GM21390 (cell line): Measurements from ENCODE around the gene USP32.

Experiments used
- ATAC-seq: cut with Tn5 transposase; IDR thresholded peaks from one replicate; pipeline ENCODE4 v1.9.1; 2021; ENCODE audit not compliant: unreplicated experiment

The USP32 gene

DNA sequence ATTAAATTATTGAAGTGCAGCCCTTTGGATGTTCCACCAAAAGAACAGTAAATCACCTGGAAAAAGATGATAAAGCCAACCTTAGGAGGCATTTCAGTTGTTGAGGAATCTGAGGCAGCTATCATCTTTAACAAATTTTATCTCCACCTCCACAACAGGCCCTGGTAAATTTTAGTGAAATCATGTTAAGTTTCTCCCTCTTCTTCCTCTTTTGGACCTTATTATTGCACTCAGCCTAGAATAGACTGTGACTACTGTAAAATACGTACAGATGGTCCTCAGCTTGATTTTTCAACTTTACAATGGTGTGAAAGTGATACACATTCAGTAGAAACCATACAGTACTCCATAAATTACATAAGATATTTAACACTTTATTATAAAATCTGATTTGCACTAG lies 90.3 kb downstream of the USP32 start:
- ATAC-seq = no peak

DNA sequence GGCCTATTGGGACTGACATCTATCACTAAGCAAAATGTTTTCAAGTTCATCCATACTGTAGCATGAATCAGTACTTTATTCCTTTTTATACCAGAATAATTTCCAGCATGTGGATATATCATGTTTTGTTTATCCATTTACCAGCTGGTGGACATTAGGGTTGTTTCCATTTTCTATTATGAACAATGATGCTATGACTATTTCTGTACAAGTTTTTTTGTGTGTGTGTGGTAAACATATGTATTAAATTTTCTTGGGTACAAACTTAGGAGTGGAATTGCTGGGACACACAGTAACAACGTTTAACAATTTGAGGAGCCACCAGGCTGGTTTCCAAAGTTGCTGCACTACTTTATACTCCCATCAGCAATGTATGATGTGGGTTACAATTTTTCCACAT lies 91.0 kb downstream of the USP32 start:
- no peak for ATAC-seq

DNA sequence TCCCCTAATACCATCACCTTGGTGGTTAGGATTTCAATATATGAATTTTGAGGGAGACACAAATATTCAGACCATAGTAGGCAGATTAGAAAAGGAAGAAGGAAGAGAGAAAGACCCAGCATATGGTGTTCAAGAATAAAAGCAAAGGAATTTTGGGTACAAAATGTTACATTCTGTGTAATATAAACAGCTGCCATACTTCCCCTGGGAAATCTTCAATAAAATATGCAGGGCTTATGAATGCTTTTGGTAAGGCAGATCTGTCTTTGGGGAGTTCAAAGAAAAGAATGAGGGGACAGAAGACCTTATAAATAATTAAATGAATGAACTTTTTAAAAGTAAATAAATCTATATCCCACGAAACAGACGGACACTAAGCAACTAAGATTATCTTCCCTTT lies 91.9 kb downstream of the USP32 start:
- no peak for ATAC-seq

DNA sequence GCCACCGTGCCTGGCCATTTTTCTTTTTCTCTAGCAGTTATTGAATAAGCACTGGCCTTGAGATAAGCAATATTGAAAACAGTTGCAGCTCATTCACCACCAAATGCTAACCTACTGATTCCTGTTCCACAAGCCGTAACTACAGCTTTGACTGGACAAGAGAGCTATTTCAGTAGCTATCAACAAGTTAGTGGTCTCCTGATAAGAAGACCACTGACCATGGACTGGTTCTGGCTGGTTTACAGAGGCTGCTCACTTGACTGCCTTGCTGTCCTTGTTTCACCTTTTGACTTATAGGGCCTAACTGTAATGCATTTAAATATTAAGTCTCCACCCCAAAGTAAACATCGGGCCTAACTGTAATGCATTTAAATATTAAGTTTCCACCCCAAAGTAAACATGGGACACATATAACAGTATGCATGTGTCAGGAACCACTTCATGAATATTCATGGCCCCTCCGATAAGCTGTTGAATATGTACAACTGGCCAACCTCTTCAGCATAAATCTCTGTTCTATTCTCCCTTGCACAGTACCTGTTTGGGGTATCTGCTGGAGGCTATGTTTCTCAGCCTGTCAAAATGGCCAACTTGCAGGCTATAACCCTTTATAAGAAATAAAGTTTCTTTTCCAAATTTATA lies 94.1 kb downstream of the USP32 start:
- no peak for ATAC-seq

DNA sequence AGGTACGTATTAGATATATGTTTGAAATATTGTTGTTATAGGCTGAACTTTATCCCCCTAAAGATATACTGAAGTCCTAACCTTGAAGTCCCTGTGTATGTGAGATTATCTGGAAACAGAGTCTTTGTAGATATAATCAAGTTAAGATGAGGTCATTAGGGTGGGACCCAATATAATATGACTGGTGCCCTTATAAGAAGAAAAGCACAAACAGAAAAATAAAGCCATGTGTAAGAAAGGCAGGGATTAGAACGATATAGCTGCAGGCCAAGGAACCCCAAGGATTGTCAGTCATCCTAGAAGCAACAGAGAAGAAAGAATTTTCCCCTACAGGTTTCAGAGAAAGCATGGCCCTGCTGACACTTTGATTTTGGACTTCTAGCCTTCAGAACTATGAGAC lies 95.8 kb downstream of the USP32 start:
- ATAC-seq = no peak

DNA sequence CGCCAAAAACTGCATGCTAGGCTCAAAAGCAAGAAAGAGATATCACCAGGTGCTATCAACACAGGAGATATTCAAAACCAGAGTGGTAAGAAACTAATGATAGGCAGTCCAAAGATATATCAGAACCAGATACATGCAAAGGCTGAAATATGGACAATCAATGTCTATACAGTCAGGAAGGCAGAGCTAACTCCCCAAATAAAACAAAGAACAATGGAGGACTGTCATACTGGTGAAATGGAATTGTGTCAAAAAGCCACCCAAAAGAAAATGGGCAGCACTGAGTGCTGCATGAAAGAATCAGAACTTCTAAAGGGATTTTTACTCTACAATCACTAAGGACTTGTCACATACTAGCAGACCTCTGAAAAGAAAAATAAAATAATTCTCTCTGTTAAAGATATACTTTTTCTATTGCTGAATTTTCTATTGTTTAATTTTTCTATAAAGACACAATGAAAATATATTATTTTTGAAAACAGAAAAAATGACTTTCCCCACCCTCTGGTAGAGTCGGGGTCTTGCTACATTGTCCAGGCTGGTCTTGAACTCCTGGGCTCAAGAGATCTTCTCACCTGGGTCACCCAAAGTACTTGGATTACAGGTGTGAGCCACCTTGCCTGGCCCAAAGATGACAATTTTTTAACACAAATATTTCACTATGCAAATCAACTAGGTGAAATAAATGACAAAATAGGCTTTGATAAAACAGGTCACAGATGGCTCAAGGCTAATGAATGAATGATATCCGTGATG lies 98.2 kb downstream of the USP32 start:
- no peak for ATAC-seq

DNA sequence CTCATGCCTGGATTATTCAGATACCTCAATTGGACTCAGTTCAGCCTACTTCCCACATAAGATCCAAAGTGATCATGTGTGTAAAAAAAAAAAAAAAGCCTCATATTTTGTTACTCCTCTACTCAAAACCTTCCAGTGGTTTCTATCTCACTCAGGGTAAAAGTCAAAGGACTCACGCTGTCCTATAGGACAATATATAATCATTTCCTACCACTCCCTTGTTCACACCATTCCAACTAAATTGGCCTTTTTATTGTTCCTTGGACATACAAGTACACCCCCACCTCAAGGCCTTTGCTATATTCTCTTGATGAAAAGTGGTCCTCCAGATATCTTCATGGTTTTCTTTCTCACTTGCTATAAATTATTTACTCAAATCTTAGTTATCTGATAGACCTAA lies 99.2 kb downstream of the USP32 start:
- no peak for ATAC-seq

DNA sequence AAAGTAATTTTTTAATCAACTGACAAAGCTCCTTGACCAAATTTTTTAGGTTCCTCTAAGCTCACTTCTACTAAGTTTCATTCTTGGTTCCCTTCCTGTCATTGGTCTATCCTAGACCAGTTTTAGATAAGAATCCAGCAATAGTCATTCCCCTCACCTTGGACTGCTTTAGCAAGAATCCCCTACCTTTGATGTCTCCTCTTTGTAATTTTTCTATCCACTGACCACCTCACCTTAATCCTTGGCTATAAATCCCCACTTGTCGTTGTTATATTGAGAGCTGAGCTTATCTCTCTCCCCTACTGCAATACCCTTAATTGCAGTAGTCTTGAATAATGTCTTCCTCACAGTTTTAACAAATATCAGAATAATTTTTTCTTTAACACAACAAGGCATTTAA lies 107.2 kb downstream of the USP32 start:
- ATAC-seq = no peak

DNA sequence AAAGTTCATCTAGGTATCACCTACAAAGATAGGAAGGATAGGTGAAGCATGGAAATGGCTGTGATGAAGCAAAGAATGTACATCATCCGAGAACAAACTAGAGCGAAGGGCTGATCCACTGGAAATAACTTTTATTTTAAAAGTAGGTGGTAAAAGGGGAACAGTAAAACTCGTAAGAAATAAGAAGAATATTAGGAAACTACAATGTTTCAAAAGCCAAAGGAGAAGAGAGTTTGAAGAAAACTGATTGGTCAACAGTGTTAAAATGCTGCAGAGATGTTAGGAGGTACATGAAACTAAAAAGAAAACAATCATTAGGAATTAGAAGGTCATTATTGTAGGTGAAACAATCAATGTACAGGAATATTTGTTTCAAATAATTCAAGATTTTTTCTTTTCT lies 108.1 kb downstream of the USP32 start:
- ATAC-seq = no peak

DNA sequence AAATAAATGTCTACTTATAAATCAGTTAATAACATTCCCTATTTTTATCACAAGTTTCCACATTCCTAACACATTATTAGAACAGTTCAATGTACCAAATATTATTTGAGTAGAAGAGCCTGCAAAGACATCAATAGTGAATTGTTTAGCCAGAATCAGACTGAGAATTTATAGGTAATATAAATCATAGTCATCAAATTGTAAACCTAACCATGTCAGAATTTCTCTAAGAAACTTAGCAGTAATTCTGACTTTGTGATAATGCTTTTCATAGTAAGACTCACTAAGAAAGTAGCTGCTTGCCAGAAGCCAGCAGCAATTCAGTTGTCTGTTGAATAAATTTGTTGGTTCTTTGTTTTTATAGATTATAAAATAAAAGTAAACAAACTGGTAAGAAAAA lies 111.3 kb downstream of the USP32 start:
- no peak for ATAC-seq

DNA sequence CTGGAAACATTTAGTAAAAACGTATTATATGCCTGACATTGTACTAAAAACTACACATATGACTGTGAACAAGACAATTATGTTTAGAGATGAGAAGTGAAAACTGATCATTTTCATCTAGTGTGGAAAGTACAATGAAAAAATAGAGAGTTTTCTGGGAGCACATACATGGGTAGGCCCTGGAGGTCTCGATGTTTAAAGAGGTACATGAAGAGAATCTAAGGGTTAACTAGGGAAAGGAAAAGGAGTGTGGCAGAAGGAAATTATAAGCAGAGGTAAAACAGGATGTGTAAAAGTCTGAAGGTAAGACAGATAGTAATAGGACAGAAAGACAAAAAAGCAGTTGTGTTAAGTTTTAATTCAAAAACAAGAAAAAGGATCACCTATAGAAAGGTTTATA lies 113.7 kb downstream of the USP32 start:
- ATAC-seq = no peak

DNA sequence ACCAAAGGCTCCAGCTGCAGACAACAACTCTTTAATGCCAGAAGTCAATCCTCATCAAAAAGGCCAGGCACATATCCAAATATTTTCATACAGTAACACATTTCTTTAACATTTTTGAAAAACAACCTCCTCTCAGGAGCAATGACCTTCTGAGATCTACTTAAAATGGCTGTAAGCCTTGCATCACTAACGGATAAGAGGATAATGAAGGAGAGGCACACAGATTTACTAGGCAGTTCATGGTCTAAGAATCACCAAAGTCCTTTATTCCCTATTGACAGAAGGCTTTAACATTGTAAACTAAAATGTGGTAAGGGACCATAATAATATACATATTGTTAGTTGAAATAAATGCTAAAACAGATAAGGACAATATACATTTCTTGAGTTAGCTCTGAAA lies 114.7 kb downstream of the USP32 start:
- no peak for ATAC-seq

DNA sequence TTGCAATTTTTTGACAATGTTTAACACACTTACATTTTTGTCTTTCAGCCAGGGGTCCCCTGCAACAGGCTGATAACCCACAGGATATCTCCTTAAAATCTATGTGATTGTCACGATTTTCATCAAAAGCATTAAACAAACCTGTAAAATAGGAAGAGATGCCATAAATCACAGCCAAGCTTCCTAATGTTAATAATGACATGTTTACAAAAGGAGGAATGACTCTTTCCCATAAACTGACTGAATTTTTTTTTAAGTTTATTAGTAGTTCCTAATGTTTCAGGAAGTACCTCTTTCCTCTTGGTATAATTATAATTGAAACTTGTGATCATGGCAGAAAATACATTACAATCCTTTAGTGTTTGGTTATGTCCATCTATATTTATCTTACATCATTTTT lies 122.5 kb downstream of the USP32 start:
- ATAC-seq = no peak

DNA sequence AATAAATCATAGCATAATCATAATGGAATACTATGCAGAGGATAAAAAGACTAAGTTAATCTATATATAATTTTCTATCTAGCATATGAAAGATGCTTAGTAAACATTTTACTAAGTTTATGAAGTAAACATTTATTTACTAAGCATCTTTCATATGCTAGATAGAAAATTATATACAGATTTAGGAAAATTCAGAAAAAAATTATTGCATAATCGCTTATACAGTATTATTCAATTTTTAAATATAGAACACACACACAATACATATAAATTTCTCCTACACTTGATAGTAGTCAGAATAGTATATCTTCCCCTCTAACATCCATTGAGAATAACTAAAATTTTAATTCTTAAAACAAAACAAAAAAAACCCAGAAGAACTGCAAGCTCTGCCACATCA lies 131.4 kb downstream of the USP32 start:
- ATAC-seq = no peak

DNA sequence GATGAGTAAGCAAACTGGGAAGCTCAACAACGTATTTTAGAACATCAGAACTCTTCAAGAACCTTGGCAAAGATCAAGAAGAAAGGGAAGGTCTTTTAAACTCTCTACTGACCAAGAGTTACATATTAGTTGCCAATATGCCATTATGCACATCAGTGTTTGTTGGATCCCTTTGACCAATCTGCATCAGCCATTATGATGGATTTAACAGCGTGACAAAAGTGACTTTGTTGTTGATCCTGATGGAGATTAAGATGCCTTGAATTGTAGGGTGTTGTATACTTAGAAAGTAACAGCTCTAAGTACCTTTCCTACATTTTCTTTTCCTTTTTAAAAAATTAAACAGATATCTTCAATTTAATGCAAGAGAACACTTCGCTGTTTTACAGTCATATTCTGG lies 133.6 kb downstream of the USP32 start:
- no peak for ATAC-seq

DNA sequence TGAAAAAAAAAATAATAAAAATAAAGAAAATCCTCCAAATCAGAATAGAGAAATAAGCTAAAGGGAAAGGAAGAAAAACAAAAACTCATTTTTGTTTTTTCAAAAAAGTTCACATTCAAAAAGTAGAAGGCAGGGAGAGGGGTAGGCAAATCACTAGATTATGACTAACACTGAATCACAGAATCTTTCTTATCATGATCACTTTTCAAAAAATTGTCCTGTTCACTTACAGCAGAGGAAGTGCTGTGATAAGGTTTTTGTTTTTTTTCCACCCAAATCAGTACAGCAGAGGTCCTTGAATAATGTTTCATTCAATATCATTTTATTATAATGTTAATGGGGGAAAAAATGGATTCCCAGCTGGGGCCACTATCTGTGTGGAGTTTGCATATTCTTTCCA lies 135.8 kb downstream of the USP32 start:
- ATAC-seq = no peak

DNA sequence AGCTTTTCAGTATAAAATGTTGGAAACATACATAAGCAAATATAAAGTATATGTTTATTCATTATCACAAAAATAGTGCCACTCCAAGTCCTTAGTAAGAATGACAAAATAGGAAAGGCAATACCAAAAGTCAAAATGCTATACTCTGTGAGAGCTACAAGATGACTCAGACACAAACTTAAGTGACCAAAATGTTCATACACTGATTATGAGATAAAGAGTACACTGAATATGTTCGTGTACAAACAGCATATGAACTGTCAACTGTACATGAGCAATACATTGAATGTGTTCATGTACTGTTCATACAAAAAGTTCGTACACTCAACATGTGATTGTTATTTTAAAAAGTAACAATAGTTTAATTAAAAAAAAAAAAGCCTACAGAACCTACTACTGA lies 138.9 kb downstream of the USP32 start:
- no peak for ATAC-seq

DNA sequence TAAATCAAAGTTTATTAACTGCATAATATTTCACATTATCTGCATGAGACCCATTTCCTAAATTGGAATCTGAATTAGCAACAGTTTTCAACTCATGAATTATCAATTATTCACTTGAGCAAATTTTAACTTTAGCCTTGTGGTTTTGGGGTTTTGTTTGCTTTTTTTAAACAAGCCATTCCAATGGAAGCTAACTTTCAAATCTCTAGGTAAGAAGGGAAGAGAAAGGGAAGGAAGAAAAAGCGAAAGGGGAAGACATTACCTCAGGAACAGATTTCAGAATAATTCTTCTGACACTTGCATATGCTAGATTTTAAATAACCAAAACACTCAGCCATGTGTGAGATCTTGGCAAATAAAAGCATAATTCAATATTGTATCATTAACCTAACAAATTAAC lies 139.5 kb downstream of the USP32 start:
- no peak for ATAC-seq

DNA sequence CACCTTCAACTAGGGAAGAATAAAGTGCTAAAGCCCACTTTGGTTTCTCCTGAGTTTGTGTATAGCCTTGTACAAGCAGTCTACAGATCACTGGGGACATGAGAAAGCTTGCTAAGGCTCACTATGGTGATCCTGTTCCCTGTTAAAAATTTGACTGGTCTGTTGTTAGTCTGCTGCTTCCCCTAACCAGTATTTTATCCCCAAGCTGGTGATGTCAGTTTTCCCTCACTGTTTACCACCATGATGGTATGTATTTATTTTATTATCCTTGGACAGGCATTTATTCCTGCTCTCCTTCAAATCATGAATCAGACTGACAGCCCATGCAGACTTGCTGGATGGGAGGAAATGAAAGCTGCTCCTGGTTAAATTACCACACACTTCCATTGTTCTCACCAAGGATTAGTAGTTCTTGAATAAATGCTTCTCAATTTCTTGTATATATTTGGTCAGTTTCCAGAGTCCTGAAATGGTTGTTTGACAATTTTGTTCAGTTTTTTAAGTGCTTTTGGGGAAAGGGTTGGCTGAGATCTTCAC lies 142.6 kb downstream of the USP32 start:
- ATAC-seq = no peak

DNA sequence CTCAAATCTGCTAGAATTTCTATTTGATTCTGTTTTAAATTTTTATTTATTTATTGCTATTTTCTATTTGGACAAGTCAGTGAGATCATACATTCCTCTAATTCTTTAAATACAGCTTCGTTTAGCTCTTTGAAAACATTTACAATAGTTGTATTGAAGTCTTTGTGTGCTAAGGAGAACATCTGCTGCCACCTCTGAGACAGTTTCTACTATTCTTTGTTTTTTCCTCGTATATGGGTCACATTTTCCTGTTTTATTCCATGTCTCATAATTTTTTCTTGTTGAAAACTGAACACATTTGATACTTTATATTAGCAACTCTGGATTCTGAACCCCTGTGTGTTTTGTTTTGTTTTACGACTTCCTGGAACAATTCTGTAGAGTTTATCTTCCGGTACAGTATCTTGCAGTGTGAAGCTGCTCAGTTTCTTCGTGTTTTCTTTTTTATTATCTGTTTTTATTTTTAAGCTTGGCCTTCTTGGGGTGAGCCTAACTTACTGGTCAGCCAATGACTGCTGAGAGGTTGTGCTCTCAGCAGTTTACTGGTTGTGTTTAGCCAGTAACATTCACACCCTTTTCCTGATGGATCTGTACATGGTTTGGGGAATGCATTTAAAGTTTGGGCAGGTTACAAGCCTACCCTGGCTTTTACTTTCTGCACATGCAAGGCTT lies 143.2 kb downstream of the USP32 start:
- ATAC-seq = no peak

DNA sequence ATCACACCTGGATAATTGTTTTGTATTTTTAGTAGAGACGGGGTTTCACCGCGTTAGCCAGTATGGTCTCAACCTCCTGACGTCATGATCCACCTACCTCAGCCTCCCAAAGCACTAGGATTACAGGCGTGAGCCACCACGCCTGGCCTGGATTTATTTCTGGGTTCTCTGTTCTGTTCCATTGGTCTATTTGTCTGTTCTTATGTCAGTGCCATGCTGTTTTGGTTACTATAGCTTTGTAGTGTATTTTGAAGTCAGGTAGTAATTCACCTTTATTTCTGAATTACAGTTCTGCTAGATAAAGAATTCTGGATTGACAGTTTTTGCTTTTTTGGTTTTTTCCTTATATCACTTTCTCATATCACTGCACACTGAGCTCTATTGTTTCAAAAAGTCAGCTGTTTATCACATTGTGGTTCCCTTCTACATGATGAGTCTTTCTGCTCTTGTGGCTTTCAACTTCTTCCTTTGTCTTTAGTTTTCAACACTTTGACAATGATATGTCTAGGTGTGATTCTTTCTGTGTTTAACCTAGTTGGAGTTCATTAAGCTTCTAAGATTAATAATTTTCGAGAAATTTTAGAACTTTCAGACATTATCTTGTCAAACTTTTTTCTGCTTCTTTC lies 144.0 kb downstream of the USP32 start:
- ATAC-seq = no peak

DNA sequence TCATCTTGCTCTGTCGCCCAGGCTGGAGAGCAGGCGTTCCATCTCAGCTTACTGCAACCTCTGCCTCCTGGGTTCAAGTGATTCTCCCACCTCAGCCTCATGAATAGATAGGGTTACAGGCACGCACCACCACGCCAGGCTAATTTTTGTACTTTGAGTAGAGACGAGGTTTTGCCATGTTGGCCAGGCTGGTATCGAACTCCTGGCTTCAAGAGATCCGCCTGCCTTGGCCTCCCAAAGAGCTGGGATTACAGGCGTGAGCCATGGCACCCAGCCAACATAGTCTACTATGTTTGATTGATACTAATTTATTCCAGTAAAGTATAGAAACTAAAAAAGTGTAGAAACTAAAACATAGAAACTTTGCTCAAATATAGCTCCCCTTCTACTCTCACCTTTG lies 147.3 kb downstream of the USP32 start:
- ATAC-seq = no peak
